ENCODE results near the gene FOXK1.

Gene FOXK1

GRCh38 chr7:4763091-4763793 is 81.1 kb downstream of the FOXK1 start:
- in situ Hi-C loops (cut with MboI; ENCODE audit: low sequenced_read_pairs): no loop called here

- in situ Hi-C loops (cut with MboI; ENCODE audit: low sequenced_read_pairs): no loop called here
Observed at GRCh38 chr7:4763794-4764185, 81.7 kb downstream of the FOXK1 start.

- in situ Hi-C loops (cut with MboI; ENCODE audit: low sequenced_read_pairs): no loop called here
Observed at GRCh38 chr7:4764402-4765007, 82.4 kb downstream of the FOXK1 start.

- in situ Hi-C loops (cut with MboI; ENCODE audit: low sequenced_read_pairs): no loop called here
Observed at GRCh38 chr7:4765776-4766490, 83.8 kb downstream of the FOXK1 start.

DNA sequence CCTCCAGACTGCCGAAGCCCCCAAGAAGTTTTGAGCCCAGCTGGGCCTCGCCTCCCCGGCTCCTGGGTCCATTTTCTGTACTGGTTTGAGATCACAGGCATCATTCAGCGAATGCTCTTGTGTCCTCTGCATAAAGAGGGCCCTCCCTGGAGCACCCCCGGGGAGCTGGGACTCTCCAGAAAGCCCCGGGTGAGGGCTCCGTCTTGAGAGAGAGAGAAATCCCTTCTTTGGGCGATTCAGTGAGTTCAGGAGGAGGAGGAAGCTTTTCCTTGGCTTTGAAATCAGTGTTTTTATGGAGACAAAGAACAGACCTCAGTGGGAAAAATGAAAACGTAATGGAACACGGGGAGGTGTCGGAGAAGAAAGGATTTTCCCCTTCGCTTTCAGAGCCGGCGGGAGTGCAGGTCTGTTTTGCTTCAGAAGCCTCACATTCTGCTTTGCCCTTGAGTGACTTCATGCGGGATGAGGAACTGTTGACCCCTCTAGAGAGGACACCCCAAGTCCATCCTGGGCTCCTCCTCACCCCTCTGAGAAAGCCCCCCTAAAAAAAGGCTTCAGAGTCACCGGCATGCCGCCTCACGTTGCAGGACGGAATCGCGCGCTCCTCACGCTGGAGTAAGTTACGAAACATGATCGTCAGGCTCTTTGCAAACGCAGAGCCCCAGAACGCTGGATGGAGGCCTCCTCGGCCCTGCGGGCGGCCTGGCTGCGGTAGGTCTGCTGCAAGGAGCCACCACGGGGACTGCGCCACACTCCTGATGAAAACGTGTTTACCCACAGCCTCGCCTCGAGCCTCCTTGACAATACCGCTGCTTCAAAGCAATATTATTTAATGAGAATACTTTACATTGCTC is 84.8 kb downstream of the FOXK1 start:
- in situ Hi-C loops (cut with MboI; ENCODE audit: low sequenced_read_pairs): no loop called here

DNA sequence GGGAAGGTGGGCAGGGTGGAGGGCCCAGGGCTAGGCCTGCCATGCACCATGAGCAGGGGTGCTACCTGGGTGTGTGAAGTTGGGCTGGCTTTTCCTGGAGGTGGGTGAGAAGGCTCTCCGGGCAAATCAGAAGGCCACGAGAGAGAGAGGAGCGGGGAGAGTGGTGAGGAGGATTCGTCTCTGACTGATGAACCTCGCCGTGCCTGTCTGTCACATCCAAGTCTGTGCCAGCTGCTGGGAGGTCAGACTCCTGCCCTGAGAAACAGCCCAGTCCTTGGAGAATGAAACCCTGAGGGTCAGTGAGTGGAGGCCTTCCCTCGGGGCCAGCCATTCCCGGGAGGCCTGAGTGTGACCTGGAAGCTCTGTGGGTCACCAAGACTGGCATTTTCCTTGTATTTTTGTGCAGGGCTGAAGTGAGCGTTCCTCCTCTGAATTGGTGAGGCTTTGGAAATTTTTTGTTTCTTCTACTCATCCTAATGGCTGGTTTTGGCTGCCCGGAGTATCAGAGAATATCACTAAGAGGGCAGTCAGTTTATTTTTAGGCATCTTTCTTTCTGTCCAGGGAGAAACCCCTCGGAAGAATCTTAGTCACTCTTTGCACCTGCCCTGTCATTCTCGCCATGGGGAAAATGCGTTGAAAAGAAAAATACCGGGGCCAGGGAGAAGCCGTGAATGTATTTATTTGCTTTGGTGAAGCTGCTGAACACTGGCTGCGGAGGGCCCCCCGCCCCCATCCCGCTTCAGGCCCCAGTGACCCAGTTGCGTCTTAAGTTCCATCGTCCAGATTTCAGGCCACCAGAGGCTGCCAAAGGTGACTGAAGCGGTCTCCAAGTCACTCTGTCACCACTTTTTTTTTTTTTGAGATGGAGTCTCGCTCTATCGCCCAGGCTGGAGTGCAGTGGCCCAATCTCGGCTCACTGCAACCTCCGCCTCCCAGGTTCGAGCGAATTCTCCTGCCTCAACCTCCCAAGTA is 86.8 kb downstream of the FOXK1 start:
- in situ Hi-C loops (cut with MboI; ENCODE audit: low sequenced_read_pairs): no loop called here

DNA sequence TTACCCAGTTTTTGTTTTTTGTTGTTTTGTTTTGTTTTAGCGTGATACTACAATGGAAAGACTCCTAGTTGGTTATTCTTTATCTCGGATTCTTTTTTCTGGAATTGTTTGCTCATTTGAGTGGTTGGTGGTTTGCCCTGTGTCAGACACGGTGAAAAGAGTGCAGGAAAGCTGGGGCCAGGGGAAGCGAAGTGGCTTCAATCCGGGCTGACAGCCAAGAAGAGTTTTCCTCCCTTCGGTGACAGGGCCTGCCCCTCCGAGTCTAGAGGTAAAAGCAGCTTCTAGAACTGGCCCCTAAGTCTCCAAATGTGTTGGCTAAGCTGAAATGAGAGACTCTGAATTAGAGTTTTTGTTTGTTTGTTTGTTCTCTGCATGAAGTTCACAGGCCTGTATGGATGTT is 87.7 kb downstream of the FOXK1 start:
- in situ Hi-C loops (cut with MboI; ENCODE audit: low sequenced_read_pairs): no loop called here

- in situ Hi-C loops (cut with MboI; ENCODE audit: low sequenced_read_pairs): no loop called here
Observed at GRCh38 chr7:4770886-4771285, 88.8 kb downstream of the FOXK1 start.

GRCh38 chr7:4771737-4772136 is 89.6 kb downstream of the FOXK1 start:
- in situ Hi-C loops (cut with MboI; ENCODE audit: low sequenced_read_pairs): no loop called here

DNA sequence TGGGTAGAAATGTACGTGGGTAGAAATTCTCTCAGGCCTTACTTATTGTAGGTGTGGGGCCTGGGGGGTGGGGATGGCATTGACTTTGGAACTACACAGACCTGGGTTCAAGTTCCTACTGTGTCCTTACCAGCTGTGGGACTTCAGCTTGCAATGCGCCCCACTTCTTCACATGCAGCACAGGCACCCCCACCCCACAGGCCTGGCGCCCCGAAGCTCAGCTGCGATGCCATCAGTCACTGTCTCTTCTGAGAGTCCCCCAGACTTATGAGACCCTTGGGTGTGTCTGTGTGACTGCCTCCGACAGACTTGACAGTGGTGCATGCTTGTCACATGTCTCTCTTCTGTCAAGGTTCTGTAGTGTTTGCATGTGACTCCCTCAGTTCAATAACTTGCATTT is 90.2 kb downstream of the FOXK1 start:
- in situ Hi-C loops (cut with MboI; ENCODE audit: low sequenced_read_pairs): no loop called here

DNA sequence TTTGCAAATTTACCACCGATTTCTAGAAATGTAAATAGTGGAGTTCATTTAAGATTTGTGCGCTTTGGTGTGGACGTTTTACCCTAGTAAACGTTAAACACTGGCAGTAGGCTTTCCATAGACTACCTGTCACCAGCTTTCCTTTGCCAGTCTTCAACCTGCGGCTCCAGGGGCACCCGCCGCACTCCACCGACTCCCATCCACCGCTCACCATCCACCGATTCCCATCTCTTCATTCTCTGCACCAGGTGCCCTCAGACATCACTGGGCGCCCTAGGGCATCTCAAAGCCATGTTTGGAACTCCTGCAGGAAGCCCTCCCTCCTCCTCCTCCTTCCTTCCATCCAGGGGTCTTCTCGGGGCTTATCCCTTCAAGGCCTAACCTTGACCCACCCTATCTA is 91.9 kb downstream of the FOXK1 start:
- in situ Hi-C loops (cut with MboI; ENCODE audit: low sequenced_read_pairs): no loop called here

DNA sequence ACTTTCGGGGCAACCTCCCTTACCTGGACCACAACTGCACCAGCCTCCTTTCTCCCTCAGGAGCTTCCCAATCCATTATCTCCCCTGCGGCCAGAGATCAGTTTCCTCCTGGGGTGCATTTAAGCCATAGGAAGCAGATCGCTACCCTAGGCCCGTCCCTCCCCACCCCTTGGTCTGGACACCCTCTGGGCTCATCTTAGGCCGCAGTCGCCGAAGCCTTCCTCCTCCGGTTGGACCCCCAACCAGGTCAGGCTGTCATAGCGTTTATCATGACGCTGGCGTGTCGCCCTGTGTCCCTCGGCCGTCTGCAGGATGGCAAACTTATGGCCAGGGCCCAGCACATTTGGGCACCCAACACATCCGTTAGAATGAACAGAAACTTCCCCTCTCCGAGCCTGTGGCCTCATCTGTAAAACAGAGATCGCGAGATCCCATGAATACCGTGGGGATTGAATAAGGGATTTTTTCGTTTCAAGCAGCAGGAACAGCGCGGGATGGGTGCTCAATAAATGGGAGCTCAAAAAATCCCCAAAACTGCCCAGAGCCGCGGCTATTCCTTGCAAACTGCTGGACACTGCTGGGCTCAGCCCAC is 92.7 kb downstream of the FOXK1 start:
- in situ Hi-C loops (cut with MboI; ENCODE audit: low sequenced_read_pairs): no loop called here

DNA sequence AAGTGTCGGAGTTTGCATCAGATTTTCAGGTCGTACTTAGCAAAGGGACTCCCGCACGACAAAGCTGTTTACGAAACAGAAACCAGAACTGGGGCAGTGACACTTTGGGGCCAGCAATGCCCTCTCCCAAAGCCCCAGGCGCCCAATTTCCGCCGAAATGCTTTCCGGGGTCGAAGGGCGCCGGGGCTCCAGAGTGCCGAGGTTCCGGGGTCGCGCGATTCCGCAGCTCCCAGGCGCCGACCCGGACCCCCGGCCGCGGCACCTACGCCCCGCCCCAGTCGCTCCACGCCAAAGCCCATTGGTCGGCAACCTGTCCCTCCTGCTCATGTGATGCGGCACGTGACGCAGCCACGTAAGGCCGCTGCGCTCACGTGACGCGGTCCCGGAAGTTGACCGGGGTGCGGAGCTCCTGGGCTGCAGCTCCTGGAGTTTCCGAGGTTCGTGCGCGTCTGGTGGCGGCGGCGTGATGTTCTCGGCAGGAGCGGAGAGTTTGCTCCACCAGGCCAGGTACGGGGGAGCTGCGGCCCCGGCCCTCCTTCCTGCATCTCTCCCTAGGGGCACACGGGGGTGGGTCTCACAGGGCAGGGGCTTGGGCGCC is 93.3 kb downstream of the FOXK1 start, which contains the start of gene AP5Z1:
Gene AP5Z1, plus strand, starts transcription at position 374 of the 598 bp plus-strand sequence. Its CDS starts 93 bp downstream, at position 467.
- in situ Hi-C loops (cut with MboI; ENCODE audit: low sequenced_read_pairs): no loop called here

DNA sequence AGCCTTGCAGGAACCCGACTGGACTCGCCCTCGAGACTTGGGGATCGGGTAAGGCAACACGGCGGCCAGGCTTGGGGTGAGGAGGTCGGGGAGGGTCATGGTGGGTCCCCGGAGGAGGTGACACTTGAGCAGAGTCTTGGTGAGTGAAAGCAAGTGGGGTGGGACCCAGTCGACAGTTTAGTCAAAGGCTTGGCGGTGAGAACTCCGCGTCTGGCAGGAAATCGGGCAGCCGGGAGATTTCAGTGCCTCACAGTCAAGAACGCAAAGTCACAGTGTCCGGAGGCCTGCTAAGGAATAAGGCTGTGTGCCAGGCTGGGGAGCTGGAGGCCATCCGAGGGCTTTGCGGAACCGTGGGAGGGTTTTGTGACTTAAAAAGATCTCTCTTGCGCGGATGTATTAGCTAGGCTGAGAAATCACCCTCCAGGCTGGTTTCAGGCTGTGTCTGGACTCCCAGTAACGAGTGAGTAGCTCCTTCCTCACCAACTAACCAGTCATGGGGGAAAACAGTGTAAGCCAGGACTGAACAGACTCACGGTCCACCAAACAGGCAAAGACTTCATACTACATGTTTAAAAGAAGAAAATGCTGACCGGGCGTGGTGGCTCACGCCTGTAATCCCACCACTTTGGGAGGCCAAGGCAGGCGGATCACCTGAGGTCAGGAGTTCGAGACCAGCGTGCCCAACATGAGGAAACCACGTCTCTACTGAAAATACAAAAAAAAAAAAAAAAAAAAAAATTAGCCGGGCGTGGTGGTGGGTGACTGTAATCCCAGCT is 93.9 kb downstream of the FOXK1 start:
- in situ Hi-C loops (cut with MboI; ENCODE audit: low sequenced_read_pairs): no loop called here

GRCh38 chr7:4779118-4779517 is 97.0 kb downstream of the FOXK1 start:
- in situ Hi-C loops (cut with MboI; ENCODE audit: low sequenced_read_pairs): no loop called here

DNA sequence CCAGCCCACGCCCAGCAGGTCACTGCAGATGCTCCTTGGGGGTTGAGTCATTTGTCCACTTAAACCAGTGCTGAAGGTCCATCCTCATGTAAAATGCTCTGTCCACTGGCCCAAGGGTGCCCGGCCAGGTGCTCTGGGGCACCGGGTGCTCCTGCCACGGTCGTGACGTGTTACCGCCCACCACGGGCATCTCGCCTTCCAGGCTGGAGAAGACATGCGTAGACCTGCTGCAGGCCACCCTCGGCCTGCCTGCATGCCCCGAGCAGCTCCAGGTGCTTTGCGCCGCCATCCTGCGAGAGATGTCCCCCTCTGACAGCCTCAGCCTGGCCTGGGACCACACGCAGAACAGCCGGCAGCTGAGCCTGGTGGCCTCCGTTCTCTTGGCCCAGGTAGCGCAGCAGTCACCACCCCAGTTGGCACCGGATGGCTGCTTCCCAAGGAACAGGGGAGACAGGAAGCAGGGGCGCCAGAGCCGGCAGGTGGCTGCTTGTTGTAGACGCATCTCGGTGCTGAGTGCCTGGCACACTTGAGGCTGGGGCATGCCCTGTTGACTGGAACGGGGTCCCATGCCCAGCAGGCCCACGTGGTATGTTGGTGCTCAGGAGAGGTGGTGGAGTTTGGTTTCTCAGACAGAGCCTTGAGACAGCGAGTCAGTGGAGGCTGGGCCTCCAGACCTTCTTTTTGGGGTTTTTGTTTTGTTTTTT is 99.4 kb downstream of the FOXK1 start:
- in situ Hi-C loops (cut with MboI; ENCODE audit: low sequenced_read_pairs): no loop called here

DNA sequence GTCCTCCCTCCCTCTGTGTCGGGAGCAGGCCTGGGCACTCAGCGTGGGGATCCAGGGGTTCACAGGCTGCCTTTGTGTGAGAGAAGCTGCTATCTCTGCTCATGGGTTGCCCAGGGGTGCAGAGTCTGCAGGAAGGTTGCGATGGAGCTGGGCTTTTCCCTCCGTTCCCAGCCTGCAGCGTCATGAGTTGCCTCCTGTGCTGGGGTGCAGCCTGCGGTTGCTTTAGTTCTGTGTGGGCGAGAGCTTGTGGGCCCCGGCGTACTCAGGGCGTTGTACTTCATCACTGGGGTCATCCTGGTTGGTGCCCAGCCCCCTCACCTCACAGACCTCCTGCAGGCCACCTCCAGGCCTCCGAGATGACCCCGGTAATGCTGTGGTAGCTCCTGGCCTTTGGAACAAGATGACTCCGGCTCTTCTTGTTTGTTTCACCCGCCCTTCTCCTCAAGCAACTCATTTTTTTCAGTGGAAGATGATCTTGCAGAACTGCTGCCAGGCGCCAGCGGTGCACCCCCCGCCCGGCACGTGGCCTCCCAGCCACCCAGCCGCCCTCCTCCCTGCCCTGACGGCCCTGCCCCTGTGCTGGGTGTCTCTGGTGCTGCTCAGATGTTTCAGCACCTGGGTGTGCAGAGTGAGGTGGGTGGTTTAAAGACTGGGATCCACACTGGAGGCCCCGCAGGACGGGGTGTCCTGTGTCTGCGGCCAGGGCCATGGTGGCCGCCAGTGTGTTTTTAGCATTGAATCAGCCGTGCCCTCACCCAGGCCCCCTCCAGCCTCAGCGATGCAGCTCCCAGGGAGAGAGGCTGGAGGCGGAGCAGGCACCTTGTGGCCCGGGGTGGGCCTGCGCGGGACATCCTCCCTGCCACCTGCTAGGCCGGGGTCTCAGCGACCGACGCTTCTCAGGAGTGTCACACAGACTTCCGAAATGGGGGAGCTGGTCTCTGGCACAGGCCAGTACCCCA is 100.5 kb downstream of the FOXK1 start:
- in situ Hi-C loops (cut with MboI; ENCODE audit: low sequenced_read_pairs): no loop called here
